ENCODE data around the gene PA2G4. TPM values are rescaled to one million over a fixed set of nuclear protein-coding genes. Genes with fewer than 3 reads are reported as not detected.

The PA2G4 gene
- total RNA-seq, 1 donor: 141 TPM

DNA sequence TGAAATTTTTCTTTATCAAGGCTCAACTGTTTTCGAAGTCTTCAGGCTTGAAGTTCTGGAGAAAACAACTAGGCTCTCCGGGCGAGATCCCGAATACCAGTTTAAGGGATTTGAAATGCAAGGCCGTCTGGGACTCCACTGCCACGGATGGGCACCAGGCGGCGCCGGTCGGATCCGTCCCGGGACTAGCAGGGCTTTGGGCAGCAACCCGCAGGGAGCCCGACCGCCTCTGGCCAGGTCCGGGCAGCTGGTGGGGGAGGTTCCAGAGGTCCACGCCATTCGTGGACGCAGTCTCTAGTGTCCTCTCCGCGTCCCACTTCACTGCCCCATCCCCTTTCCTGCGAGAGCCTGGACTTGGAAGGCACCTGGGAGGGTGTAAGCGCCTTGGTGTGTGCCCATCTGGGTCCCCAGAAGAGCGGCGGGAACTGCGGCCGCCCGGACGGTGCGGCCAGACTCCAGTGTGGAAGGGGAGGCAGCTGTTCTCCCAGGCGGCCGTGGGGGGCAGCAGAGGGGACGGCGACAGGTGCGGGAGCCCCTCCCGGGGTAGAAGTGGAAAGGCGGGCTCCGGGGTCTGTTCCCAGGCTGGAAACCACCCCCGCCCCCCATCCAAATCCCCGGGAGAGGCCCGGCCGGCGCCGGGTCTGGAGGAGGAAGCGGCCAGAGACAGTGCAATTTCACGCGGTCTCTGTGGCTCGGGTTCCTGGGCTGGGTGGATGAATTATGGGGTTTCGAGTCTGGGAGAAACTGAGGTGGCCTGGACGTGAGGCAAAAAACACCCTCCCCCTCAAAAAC, 25.2 kb upstream of the PA2G4 start:
- TF ChIP-seq, protein P1, sequence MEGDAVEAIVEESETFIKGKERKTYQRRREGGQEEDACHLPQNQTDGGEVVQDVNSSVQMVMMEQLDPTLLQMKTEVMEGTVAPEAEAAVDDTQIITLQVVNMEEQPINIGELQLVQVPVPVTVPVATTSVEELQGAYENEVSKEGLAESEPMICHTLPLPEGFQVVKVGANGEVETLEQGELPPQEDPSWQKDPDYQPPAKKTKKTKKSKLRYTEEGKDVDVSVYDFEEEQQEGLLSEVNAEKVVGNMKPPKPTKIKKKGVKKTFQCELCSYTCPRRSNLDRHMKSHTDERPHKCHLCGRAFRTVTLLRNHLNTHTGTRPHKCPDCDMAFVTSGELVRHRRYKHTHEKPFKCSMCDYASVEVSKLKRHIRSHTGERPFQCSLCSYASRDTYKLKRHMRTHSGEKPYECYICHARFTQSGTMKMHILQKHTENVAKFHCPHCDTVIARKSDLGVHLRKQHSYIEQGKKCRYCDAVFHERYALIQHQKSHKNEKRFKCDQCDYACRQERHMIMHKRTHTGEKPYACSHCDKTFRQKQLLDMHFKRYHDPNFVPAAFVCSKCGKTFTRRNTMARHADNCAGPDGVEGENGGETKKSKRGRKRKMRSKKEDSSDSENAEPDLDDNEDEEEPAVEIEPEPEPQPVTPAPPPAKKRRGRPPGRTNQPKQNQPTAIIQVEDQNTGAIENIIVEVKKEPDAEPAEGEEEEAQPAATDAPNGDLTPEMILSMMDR (IDR thresholded peaks at IDR 0.05; ENCODE audit: insufficient read depth, low read length): peak; percentile 87
- DNase-seq (ENCODE audit: low read depth): peak; percentile 80
- H3K4me3 ChIP-seq (ENCODE audit: low read depth, low read length): peak overlapping the region; percentile 74

DNA sequence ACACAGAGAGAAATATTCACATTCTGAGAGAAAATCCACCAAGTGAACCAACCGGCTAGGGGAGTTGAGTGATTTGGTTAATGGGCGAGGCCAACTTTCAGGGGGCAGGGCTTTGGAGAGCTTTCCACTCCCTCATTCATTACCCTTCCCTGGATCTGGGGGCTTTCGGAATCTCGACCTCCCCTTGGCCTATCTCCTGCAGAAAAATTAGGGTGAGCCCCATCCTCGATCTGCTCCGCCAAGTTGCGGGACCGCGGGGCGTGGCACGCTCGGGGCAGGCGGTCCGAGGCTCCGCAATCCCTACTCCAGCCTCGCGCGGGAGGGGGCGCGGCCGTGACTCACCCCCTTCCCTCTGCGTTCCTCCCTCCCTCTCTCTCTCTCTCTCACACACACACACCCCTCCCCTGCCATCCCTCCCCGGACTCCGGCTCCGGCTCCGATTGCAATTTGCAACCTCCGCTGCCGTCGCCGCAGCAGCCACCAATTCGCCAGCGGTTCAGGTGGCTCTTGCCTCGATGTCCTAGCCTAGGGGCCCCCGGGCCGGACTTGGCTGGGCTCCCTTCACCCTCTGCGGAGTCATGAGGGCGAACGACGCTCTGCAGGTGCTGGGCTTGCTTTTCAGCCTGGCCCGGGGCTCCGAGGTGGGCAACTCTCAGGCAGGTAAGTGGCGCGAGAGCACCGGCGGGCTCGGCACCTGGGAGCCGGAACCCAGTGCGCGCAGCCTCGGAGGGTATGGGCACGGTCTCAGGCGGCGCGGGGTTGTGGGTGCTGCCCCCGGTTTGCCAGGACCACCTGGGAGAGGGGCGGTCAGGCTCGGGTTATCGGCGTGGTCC, 24.4 kb upstream of the PA2G4 start, which contains the start of gene ERBB3:
Gene ERBB3 (plus strand): TSS at position 443 of the 833 bp plus-strand sequence. CDS start 136 bp downstream, at position 579.
- peak; percentile 72 for DNase-seq (ENCODE audit: low read depth)
- peak within 1 kb of the TSS; percentile 74 for H3K4me3 ChIP-seq (ENCODE audit: low read depth, low read length)
- TF ChIP-seq, protein P1 (IDR thresholded peaks at IDR 0.05; ENCODE audit: insufficient read depth, low read length): peak; percentile 35

DNA sequence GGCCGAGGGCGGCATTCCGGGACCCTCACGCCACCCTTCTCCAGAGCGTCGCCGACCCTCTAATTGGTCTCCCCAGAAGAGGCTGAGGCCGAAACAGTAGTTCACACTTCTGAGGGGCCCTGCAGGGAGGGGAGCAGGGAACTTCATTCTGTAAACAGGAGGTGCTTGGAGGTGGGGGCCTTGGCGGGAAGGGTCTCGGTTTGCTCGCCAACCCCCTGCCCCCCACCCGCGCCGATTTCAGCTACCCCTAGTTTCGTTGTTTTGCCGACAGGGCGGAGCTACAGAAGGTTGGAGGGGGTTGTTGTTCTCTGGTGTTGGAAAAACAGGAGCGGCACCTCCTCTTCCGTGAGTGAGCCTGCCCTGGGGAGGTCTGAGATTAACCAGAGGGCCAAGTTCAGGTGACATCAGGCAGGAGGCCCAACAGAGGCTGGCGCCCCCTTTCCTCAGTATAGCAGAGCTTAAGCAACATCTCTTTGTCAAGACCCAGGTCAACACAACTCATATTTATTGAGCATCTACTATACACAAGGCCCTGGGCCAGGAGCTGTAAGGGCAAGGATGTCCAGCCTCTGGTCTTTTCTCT, 23.7 kb upstream of the PA2G4 start:
- no peak for DNase-seq (ENCODE audit: low read depth)
- TF ChIP-seq, protein P1 (IDR thresholded peaks at IDR 0.05; ENCODE audit: insufficient read depth, low read length): no peak
- H3K4me3 ChIP-seq (ENCODE audit: low read depth, low read length): no peak overlapping the region

DNA sequence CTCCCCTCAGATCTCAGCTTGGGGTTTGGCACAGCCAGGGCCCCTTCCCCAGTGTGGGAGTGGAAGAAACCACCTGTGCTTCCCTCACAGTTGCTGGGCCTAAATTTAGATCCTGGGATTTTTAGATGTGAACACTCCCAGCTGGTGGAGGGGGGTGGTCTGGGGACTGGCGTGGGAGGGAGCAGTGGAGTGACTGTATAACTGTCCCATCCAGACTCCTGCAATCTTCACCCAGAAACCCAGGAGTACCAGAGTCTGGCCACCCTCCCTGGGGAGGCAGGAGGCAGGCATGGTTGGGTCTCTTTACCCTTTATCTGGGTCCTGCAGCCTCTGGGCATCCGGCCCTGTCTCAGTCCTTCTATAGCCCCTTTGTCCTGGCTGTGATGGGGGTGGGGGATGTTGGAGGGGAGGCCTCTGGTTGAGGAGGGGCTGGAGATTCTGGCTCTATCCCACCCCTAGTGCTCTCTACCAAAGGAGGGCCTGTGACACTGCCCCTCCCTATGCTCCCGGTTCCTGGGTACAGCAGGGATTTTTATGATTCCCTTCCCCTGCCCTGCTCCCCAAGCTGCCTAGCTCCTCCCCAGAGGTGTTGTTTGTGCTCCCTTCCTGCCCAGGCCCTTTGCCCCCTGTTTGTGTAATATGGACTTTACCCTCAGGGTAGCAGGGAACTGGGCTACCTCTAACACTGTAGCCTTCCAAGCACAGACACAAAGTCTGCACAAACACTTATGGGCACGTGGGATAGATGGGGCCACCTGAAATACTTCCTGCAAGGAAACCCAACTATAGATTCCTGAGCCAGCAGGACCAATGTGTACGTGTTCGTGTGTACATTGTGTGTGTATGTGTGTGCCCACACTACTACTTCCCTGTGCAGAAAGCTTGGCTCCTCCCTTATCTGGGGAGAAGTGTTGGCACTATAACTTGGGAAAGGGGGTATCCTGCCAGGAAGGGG, 22.7 kb upstream of the PA2G4 start:
- DNase-seq (ENCODE audit: low read depth): no peak
- no peak overlapping the region for H3K4me3 ChIP-seq (ENCODE audit: low read depth, low read length)
- TF ChIP-seq, protein P1 (IDR thresholded peaks at IDR 0.05; ENCODE audit: insufficient read depth, low read length): no peak

DNA sequence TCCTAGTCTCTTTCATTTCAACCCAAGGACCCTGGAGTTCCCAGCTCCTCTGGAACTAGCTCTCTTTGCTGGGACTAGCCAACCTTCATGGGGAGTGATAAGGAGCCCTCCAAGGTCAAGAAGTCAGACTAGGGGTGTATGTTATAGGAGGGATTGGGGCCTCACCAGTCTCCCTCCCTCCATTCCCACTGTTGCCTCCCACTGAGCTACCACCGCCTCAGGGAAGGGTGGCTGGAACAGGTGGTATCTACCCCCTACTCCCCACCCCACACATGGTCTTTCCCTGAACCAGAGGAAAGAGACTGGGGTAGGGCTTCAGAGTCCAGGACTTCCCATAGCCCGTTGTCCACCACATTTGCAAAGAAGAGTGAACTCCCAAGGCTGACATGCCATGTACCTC, 22.0 kb upstream of the PA2G4 start:
- TF ChIP-seq, protein P1 (IDR thresholded peaks at IDR 0.05; ENCODE audit: insufficient read depth, low read length): no peak
- no peak for DNase-seq (ENCODE audit: low read depth)

DNA sequence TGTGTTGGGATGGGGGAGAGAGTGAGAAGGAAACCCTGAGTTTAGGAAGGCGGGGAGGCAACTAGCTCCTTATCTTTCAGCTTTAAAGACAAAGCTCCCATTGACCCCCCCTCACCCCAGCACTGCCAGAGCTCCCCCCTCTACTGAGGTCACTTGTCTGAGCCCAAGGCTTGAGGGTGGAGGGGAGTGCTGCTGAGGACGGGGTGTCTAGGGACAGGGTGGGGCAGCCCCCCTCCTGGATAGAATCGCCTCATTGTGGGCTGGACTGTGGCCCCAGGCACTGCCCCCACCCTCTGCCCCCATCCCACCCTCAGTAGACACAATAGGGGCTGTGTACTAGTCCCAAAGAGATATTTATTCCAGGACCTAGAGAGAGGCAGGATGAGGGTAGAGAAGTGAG, 21.4 kb upstream of the PA2G4 start:
- TF ChIP-seq, protein P1 (IDR thresholded peaks at IDR 0.05; ENCODE audit: insufficient read depth, low read length): no peak
- H3K4me3 ChIP-seq (ENCODE audit: low read depth, low read length): no peak overlapping the region
- DNase-seq (ENCODE audit: low read depth): no peak

More for the DNA sequence above, 22.0 kb upstream of the PA2G4 start:
- no peak overlapping the region for H3K4me3 ChIP-seq (ENCODE audit: low read depth, low read length)

Measured in fibroblast of the aortic adventitia (primary cell).